HPDE6-E6E7 (cell line): Measurements from ENCODE around the gene MSANTD2.

ENCODE experiments used
- DNase-seq: peaks from one replicate; pipeline ENCODE4 v3.0.0; 2011; ENCODE audit warnings: missing footprints; ENCODE audit errors: extremely low spot score

MSANTD2 gene

GRCh38 chr11:124800226-124800929 lies at the start of gene MSANTD2:
MSANTD2 (minus strand) TSS chr11:124800406; CDS start chr11:124800380, 26 bp downstream.
- DNase-seq, result peak; percentile 58

GRCh38 chr11:124846070-124846673 lies 46.0 kb upstream of the MSANTD2 start:
- no peak for DNase-seq

GRCh38 chr11:124844664-124845079 lies 44.5 kb upstream of the MSANTD2 start:
- DNase-seq, result no peak

GRCh38 chr11:124843616-124843910 lies 43.4 kb upstream of the MSANTD2 start:
- no peak for DNase-seq

- no peak for DNase-seq
Observed at GRCh38 chr11:124842305-124842704, 42.1 kb upstream of the MSANTD2 start.

- no peak for DNase-seq
Observed at GRCh38 chr11:124841840-124842239, 41.6 kb upstream of the MSANTD2 start.

GRCh38 chr11:124841201-124841600 lies 41.0 kb upstream of the MSANTD2 start:
- DNase-seq, result no peak

- no peak for DNase-seq
Observed at GRCh38 chr11:124840666-124841065, 40.5 kb upstream of the MSANTD2 start.

- no peak for DNase-seq
Observed at GRCh38 chr11:124839972-124840621, 39.9 kb upstream of the MSANTD2 start.

GRCh38 chr11:124839128-124839971 lies 39.1 kb upstream of the MSANTD2 start:
- DNase-seq, result no peak

GRCh38 chr11:124838805-124839127 lies 38.6 kb upstream of the MSANTD2 start:
- no peak for DNase-seq

GRCh38 chr11:124837491-124837856 lies 37.3 kb upstream of the MSANTD2 start:
- peak; percentile 36 for DNase-seq

- DNase-seq, result no peak
Observed at GRCh38 chr11:124835918-124836317, 35.7 kb upstream of the MSANTD2 start.

GRCh38 chr11:124834526-124835180 lies 34.4 kb upstream of the MSANTD2 start:
- no peak for DNase-seq

- no peak for DNase-seq
Observed at GRCh38 chr11:124832571-124832970, 32.4 kb upstream of the MSANTD2 start.

- DNase-seq, result no peak
Observed at GRCh38 chr11:124831897-124832296, 31.7 kb upstream of the MSANTD2 start.

- no peak for DNase-seq
Observed at GRCh38 chr11:124830749-124831148, 30.5 kb upstream of the MSANTD2 start.

GRCh38 chr11:124829986-124830385 lies 29.8 kb upstream of the MSANTD2 start:
- DNase-seq, result no peak

GRCh38 chr11:124825876-124826275 lies 25.7 kb upstream of the MSANTD2 start:
- DNase-seq, result no peak

GRCh38 chr11:124823512-124824376 lies 23.5 kb upstream of the MSANTD2 start:
- no peak for DNase-seq
